ENCODE measurements around the gene ITPRIPL1.
A peak's percentile ranks its signal among the peaks of the same experiment; 100 is the strongest.

ITPRIPL1 gene

GRCh38 chr2:96318723-96319122, 6.4 kb upstream of the ITPRIPL1 start:
- no peak for TF ChIP-seq EZH2phosphoT487 (IDR thresholded peaks at IDR 0.05; ENCODE audit: borderline replicate concordance, low read length)
- no peak for TF ChIP-seq CTCF (IDR thresholded peaks at IDR 0.05; ENCODE audit: low read depth, low read length, poor library complexity, severe bottlenecking)
- H3K9me2 ChIP-seq (replicated peaks; ENCODE audit: control insufficient read depth, low read length) = no peaks in the 10 kb centered on the region
- H3K4me2 ChIP-seq (ENCODE audit: low read length) = peak overlapping the region; percentile 98
- no peaks in the 10 kb centered on the region for H3K27me3 ChIP-seq (ENCODE audit: control insufficient read depth, low read length)
- peaks cover 17% of the 10 kb centered on the region for H3F3A ChIP-seq (ENCODE audit: control insufficient read depth, insufficient read depth)
- no peak overlapping the region for H3K27ac ChIP-seq (ENCODE audit: low read depth, low read length)
- no peaks in the 10 kb centered on the region for H4K20me1 ChIP-seq (ENCODE audit: control insufficient read depth, insufficient read depth, low read depth, low read length)
- H3K36me3 ChIP-seq (ENCODE audit: control insufficient read depth, low read length) = peaks cover 19% of the 10 kb centered on the region
- H3K79me2 ChIP-seq (ENCODE audit: control insufficient read depth, low read length) = peaks cover 40% of the 10 kb centered on the region
- peak overlapping the region; percentile 97 for H3K4me3 ChIP-seq (ENCODE audit: low read length)
- no peaks in the 10 kb centered on the region for H3K9me3 ChIP-seq (ENCODE audit: control insufficient read depth, insufficient read depth, low read length)
- peaks cover 66% of the 10 kb centered on the region for H3K4me1 ChIP-seq (ENCODE audit: control insufficient read depth, low read length)

GRCh38 chr2:96319396-96319795, 5.7 kb upstream of the ITPRIPL1 start:
- TF ChIP-seq CTCF (IDR thresholded peaks at IDR 0.05; ENCODE audit: low read depth, low read length, poor library complexity, severe bottlenecking) (no peak), EZH2phosphoT487 (IDR thresholded peaks at IDR 0.05; ENCODE audit: borderline replicate concordance, low read length) (no peak)
- Histone ChIP-seq H4K20me1 (ENCODE audit: control insufficient read depth, insufficient read depth, low read depth, low read length) (no peaks in the 10 kb centered on the region), H3F3A (ENCODE audit: control insufficient read depth, insufficient read depth) (peaks cover 20% of the 10 kb centered on the region), H3K27ac (ENCODE audit: low read depth, low read length) (no peak overlapping the region), H3K4me1 (ENCODE audit: control insufficient read depth, low read length) (peaks cover 73% of the 10 kb centered on the region), H3K79me2 (ENCODE audit: control insufficient read depth, low read length) (peaks cover 40% of the 10 kb centered on the region), H3K4me3 (ENCODE audit: low read length) (peak overlapping the region; percentile 97), H3K27me3 (ENCODE audit: control insufficient read depth, low read length) (no peaks in the 10 kb centered on the region), H3K9me2 (replicated peaks; ENCODE audit: control insufficient read depth, low read length) (no peaks in the 10 kb centered on the region), H3K4me2 (ENCODE audit: low read length) (peak overlapping the region; percentile 98), H3K9me3 (ENCODE audit: control insufficient read depth, insufficient read depth, low read length) (no peaks in the 10 kb centered on the region), H3K36me3 (ENCODE audit: control insufficient read depth, low read length) (peaks cover 19% of the 10 kb centered on the region)

GRCh38 chr2:96320326-96320725, 4.8 kb upstream of the ITPRIPL1 start:
- H3K4me3 ChIP-seq (ENCODE audit: low read length) = peak overlapping the region; percentile 97
- H3F3A ChIP-seq (ENCODE audit: control insufficient read depth, insufficient read depth) = peaks cover 20% of the 10 kb centered on the region
- no peaks in the 10 kb centered on the region for H4K20me1 ChIP-seq (ENCODE audit: control insufficient read depth, insufficient read depth, low read depth, low read length)
- TF ChIP-seq EZH2phosphoT487 (IDR thresholded peaks at IDR 0.05; ENCODE audit: borderline replicate concordance, low read length) (no peak), CTCF (IDR thresholded peaks at IDR 0.05; ENCODE audit: low read depth, low read length, poor library complexity, severe bottlenecking) (no peak)
- H3K27me3 ChIP-seq (ENCODE audit: control insufficient read depth, low read length) = no peaks in the 10 kb centered on the region
- H3K36me3 ChIP-seq (ENCODE audit: control insufficient read depth, low read length) = peaks cover 18% of the 10 kb centered on the region
- peaks cover 79% of the 10 kb centered on the region for H3K4me1 ChIP-seq (ENCODE audit: control insufficient read depth, low read length)
- peak overlapping the region; percentile 98 for H3K4me2 ChIP-seq (ENCODE audit: low read length)
- no peaks in the 10 kb centered on the region for H3K9me2 ChIP-seq (replicated peaks; ENCODE audit: control insufficient read depth, low read length)
- peak overlapping the region; percentile 88 for H3K27ac ChIP-seq (ENCODE audit: low read depth, low read length)
- no peaks in the 10 kb centered on the region for H3K9me3 ChIP-seq (ENCODE audit: control insufficient read depth, insufficient read depth, low read length)
- H3K79me2 ChIP-seq (ENCODE audit: control insufficient read depth, low read length) = peaks cover 47% of the 10 kb centered on the region

All from DOHH2 (cell line).